ENCODE data around the gene CFAP58. TPM values are rescaled to one million over a fixed set of nuclear protein-coding genes. Genes with fewer than 3 reads are reported as not detected.

The CFAP58 gene
- total and polyA plus RNA-seq, 2 donors (not counting 3 experiments of a cell fraction or from before 2014, with no cell fraction given), result 0.07 to 0.29 TPM

GRCh38 chr10:104433669-104434068, 80.0 kb downstream of the CFAP58 start:
- FAIRE-seq, result no peak
- no peak overlapping the region for H3K4me3 ChIP-seq (replicated peaks in 1 of 3; ENCODE audit: insufficient read depth in 1 of 3, low read depth in 1 of 3, low read length in 3 of 3)
- no TSS peak for BruUV-seq (replicated peaks)
- dilution Hi-C loops (cut with MboI; ENCODE audit: extremely low pct_ligation_motif_present, low sequenced_read_pairs), result no loop called here
- H2AFZ ChIP-seq (ENCODE audit: low read depth, low read length), result no peak overlapping the region
- no peak for TF ChIP-seq GATA2 (IDR thresholded peaks at IDR 0.05; ENCODE audit: insufficient read depth, insufficient read length, low read depth, low read length)
- TF ChIP-seq EZH2 (IDR thresholded peaks at IDR 0.05; ENCODE audit: borderline replicate concordance, low read depth, low read length, severe bottlenecking), result no peak
- TF ChIP-seq MAX (IDR thresholded peaks at IDR 0.05; ENCODE audit: insufficient read depth, insufficient read length), result no peak
- no peak for TF ChIP-seq POLR2AphosphoS5 (IDR thresholded peaks at IDR 0.05; ENCODE audit: insufficient read depth, low read depth, low read length)
- TF ChIP-seq CTCF (IDR thresholded peaks at IDR 0.05; ENCODE audit: extremely low read depth in 1 of 2, insufficient read depth in 1 of 2, low read depth in 1 of 2, low read length in 2 of 2), result no peak
- no peak for TF ChIP-seq FOS (IDR thresholded peaks at IDR 0.05; ENCODE audit: borderline replicate concordance, insufficient read depth, low read length)
- no peak for TF ChIP-seq POLR2A (IDR thresholded peaks at IDR 0.05; ENCODE audit: low read depth, low read length)
- no peak for TF ChIP-seq MYC (IDR thresholded peaks at IDR 0.05; ENCODE audit: low read depth, low read length)
- no peak for TF ChIP-seq JUN (IDR thresholded peaks at IDR 0.05; ENCODE audit: borderline replicate concordance, insufficient read depth, insufficient read length, low read depth)
- no peaks in the 10 kb centered on the region for H3K27me3 ChIP-seq (ENCODE audit: control insufficient read depth in 2 of 2, insufficient read depth in 2 of 2, low read length in 2 of 2)
- H3K79me2 ChIP-seq (ENCODE audit: control insufficient read depth, insufficient read depth, low read length), result no peaks in the 10 kb centered on the region
- H3K27ac ChIP-seq (ENCODE audit: insufficient read depth, low read depth, low read length), result no peak overlapping the region
- H3K9ac ChIP-seq (replicated peaks; ENCODE audit: extremely low read depth, insufficient read depth, low read length), result no peak overlapping the region
- H4K20me1 ChIP-seq (replicated peaks; ENCODE audit: control insufficient read depth, extremely low read depth, insufficient read depth, low read length), result no peaks in the 10 kb centered on the region
- no peaks in the 10 kb centered on the region for H3K9me3 ChIP-seq (replicated peaks; ENCODE audit: control insufficient read depth, insufficient read depth, low read length)
- H3K4me2 ChIP-seq (ENCODE audit: insufficient read depth, low read length), result no peak overlapping the region
- no peaks in the 10 kb centered on the region for H3K36me3 ChIP-seq (ENCODE audit: control insufficient read depth in 2 of 2, extremely low read depth in 1 of 2, insufficient read depth in 2 of 2, low read length in 2 of 2)
- CTCF ChIA-PET, result no interaction called here
- POLR2A ChIA-PET, result no interaction called here
- no peaks in the 10 kb centered on the region for H3K4me1 ChIP-seq (ENCODE audit: control insufficient read depth, extremely low read depth, insufficient read depth, low read length)
- intact Hi-C loops (cut with micrococcal nuclease), result no loop called here
- no peaks in the 10 kb centered on the region for H3K9me1 ChIP-seq (replicated peaks; ENCODE audit: control insufficient read depth, extremely low read depth, insufficient read depth, low read length)
- no peak for DNase-seq (ENCODE audit: low read depth, low spot score)
